ENCODE measurements around the gene SYNE1.
"Not testable (repeated sequence)": the region's sequence is repeated elsewhere in the genome, so short reads cannot be mapped to it uniquely, and the experiment has no call there.

Gene SYNE1

GRCh38 chr6:152353440-152353839 lies 283.7 kb downstream of the SYNE1 start:
- DNase-seq: no peak

GRCh38 chr6:152351742-152352141 lies 285.4 kb downstream of the SYNE1 start:
- DNase-seq: no peak

- DNase-seq: no peak
Observed at GRCh38 chr6:152351110-152351509, 286.1 kb downstream of the SYNE1 start.

- DNase-seq: no peak
Observed at GRCh38 chr6:152348116-152348515, 289.0 kb downstream of the SYNE1 start.

DNA sequence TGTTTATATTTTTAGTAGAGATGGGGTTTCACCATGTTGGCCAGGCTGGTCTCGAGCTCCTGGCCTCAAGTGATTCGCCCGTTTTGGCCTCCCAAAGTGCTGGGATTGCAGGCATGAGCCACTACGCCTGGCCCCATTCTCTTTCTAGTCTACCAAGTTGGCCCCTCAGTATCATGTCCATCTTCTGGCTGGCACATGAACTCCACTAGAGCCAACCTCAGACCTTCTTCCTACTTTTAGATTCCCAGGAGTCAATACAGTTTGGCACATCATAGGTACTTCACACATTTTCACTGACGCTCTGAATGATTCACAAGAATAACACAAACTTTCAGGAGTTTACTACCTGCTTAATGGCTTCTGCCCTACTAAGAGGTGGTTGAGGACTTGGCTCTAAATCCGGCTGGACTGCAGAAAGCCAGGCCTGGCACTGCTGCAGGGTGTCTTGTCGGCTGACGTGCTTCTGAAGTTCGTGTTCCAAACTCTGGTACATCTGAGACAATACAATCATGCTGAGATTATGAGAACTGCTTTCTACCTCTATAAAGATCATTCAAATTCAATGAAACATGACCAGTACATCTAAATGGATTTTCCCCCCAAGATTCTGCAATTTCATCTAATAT lies 293.3 kb downstream of the SYNE1 start:
- DNase-seq: no peak

DNA sequence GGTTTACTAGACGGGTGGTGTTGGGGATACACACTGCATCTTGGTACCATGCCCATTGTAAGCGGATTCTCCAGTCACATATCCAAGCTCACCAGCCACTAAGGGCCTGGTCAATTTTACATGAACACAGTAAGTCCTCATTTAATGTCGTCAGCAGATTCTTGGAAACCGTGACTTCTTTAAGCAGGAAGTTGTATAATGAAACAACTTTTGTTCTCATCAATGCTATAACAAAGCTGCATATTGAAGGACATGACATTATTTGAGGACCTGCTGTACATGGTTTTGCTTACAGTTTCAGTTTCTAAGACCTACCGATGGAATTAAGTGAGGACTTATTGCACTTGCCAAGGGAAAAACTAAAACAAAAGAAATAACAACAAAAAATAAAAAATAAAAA lies 295.6 kb downstream of the SYNE1 start:
- no peak for DNase-seq

GRCh38 chr6:152338335-152339125 lies 298.6 kb downstream of the SYNE1 start:
- peak; percentile 25 for DNase-seq

DNA sequence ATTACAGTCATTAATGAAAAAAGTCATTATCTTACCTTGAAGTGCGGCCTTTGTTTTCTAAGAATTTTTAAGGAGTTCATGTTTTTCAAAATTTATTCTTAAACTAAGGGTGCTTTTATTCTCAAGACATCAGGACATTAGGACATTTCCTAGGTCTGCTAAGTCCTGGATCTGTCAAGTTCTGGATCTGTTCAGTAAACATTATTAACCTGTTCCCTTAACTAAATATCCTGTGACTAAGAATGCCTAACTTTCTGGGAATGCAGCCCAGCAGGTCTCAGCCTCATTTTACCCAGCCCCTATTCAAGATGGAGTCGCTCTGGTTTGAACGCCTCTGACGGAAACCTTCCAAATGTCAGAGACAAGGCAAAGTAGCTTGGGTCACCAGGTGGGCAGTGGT lies 302.6 kb downstream of the SYNE1 start:
- DNase-seq: no peak

GRCh38 chr6:152330961-152331360 lies 306.2 kb downstream of the SYNE1 start:
- no peak for DNase-seq

DNA sequence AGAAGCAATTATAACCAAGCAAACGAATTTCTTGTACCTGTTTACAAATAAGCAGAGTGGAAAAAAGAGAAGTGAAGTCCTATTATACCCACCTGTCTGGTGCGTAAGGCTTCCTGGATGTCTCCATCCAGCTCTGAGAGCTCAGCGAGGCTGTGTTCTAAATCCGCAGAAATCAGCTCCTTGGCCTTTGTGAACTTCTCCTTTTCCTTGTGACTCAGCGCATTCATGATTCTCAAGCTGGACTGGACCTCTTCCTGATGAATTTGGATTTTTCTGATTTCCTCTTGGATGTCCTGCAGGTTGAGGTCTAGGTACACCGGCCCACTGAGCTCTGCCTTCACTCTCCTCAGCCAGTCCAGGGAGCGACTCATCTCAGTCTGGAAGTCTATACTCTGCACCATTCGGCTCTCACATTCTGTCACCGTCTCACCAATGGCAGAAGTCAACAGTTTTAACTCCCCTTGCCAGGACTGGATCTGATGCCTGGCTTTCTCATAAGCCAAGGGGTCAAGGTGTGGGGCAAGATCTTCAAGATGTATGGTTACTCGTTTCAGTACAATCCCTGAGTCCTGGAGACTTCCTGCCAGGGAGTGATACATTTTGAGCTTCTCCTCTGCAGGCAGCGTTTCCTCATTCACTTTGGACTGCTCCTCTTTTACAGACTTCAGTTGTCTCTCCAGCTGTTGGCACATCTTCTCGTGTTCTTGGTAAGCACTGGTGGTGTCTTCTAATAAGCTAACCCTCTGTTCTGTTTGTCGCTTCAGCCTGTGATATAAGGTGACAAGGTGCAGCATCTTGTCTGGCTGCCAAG lies 307.3 kb downstream of the SYNE1 start:
- DNase-seq: no peak

DNA sequence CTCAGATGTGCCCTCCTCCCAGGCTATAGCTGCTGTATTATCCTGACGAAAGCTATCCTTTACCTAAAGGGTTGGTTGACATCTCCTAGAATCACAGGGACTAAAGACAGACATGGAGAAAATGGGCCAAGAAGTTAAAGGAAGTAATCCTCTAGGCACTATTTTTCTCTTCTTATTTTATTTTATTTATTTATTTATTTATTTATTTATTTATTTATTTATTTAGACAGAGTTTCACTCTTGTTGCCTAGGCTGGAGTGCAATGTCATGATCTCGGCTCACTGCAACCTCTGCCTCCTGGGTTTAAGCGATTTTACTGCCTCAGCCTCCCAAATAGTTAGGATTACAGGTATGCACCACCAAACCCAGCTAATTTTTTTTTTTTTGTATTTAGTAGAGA lies 309.0 kb downstream of the SYNE1 start:
- DNase-seq: not testable (repeated sequence)

DNA sequence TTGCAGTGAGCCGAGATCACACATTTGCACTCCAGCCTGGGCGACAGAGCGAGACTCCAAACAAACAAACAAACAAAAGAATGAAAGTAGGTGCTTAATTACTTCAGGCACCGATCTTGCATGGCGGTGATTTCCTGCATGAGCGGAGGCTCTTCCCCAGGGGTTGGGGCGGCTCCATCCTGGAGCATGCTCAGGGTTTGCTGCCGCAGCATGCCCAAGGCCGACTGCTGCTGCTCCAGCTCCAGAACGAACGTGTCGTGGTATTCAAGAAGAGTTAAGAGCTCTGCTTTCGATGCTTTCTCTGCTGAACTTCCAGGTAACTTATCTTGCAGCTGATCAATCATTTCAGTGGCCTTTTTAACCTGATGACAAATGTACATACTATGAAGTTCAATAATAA lies 313.8 kb downstream of the SYNE1 start:
- DNase-seq: no peak

GRCh38 chr6:152318278-152318677 lies 318.9 kb downstream of the SYNE1 start:
- DNase-seq: no peak

- no peak for DNase-seq
Observed at GRCh38 chr6:152316024-152316423, 321.1 kb downstream of the SYNE1 start.

DNA sequence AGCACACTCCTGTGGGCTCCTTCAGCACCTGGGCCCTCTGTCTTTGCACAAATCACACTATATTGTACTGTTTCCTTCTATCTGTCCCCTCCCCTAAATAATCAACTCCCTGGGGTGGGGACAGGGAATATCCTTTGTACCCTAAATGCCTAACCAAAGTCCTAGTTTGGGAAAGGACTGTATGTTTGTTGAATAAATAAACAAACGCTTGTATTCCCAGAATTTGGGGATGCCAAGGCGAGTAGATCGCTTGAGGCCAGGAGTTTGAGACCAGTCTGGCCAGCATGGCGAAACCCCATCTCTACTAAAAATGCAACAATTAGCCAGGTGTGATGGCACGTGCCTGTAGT lies 322.7 kb downstream of the SYNE1 start:
- no peak for DNase-seq

DNA sequence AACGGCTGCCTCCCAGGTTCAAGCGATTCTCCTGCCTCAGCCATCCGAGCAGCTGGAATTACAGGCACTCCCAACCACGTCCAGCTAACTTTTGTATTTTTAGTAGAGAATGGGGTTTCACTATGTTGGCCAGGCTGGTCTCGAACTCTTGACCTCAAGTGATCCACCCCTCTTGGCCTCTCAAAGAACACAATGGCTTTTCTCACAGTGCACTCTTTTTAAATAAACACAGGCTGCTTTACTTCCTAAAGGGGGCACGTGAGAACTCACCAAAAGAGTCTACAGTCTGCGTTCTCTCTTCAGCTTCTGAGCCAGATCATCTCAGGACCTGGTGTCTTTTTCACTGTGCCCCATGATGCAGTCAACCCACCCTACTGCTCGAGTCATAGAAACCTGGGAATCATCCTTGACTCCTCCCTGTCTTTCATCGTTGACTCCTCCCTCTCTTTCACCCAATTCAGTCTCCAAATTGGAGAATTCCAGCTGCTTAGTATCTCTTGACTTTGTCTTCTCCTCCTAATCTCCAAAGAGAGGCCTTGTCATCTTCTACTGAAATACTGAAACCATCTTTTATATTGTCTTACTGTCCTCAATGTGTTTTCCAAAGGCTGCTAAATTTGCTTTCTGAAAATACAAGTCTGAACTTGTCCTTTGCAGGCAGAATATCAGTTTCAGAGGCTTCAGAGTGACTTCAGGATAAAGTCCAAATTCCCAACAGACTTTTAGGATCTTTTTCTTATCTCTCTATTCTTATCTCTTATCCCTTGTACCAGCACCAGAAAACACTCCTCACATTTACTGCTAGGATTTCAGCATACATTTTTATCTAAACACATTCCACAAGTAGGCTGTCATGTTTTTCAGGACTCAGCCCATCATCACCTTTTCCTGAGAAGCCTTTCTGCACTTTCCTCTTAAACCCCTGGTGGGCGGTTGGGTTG lies 323.4 kb downstream of the SYNE1 start:
- DNase-seq: no peak

DNA sequence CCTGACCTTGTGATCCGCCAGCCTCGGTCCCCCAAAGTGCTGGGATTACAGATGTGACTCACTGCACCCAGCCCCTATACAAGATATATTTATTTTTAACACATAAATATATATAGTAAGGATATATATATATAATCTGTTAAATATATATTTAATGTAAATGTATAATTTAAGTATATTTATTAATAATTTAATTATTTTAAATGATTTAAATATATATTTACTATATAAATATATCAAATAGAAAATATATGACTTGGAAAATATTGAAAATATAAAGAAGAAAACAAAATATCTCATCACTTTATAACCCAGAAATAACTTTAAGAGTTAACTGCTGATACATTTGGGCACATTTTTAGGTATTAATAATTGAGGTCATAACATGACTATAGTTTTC lies 324.7 kb downstream of the SYNE1 start:
- DNase-seq: no peak

- no peak for DNase-seq
Observed at GRCh38 chr6:152310371-152310954, 326.7 kb downstream of the SYNE1 start.

GRCh38 chr6:152309648-152310047 lies 327.5 kb downstream of the SYNE1 start:
- no peak for DNase-seq

GRCh38 chr6:152309006-152309405 lies 328.2 kb downstream of the SYNE1 start:
- no peak for DNase-seq

DNA sequence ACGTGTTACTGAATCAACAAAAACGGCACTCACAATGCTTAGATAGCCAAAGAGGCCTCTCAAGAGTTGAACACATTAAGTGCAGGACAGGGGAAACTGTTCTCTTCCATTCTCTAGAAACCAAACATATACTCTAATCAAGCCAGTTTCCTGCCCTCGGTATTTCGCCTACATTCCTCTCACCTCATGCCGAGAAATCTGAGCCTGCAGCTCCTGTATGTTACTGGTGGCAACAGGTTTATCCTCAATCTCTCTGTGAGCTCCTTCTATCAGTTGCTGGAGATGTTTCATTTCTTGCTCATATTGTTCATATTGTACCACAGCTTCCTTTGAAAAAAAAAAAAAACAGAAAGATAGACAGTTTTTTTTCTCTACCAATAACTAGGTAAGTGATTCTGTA lies 328.9 kb downstream of the SYNE1 start:
- DNase-seq: no peak

- DNase-seq: no peak
Observed at GRCh38 chr6:152305672-152306071, 331.5 kb downstream of the SYNE1 start.

Data from hematopoietic multipotent progenitor cell treated with erythropoietin and hydrocortisone succinate and interleukin-3 and kit ligand, for 8 days (in vitro differentiated cells).